Keratinocyte (primary cell): ENCODE data around the gene RBL1. TPM values are rescaled to one million over a fixed set of nuclear protein-coding genes. Genes with fewer than 3 reads are reported as not detected.

Experiments
- DNase-seq: peaks from one replicate; pipeline ENCODE4 v3.0.0-alpha.2; 2011; ENCODE audit warnings: low read depth, missing footprints, low spot score
- FAIRE-seq: peaks from 2 replicates; lab custom pipeline; 2011; peaks lifted over from hg19 to GRCh38; lab: Jason Lieb, UNC
- H2AFZ ChIP-seq: 2 replicates; pipeline ENCODE4 v1.6.0; 2012; ENCODE audit warnings: low read length, control low read depth, inconsistent platforms; ENCODE audit not compliant: control insufficient read depth
- H3K27ac ChIP-seq: 2 replicates; pipeline ENCODE4 v1.5.1; 2011; ENCODE audit warnings: low read length; ENCODE audit not compliant: control insufficient read depth, insufficient read depth
- H3K27me3 ChIP-seq: 3 replicates; pipeline ENCODE4 v1.6.0; 2011; ENCODE audit warnings: low read length; ENCODE audit not compliant: control insufficient read depth, insufficient read depth; ENCODE audit errors: extremely low read depth
- H3K36me3 ChIP-seq, 2 experiments: 2 replicates in 1 of 2; 3 replicates in 1 of 2; pipeline ENCODE4 v1.5.1; 2011; ENCODE audit warnings: low read length in 2 of 2, mild to moderate bottlenecking in 1 of 2; ENCODE audit not compliant: control insufficient read depth in 2 of 2, insufficient read depth in 2 of 2; ENCODE audit errors: extremely low read depth in 1 of 2
- H3K4me1 ChIP-seq: 3 replicates; pipeline ENCODE4 v1.5.1; 2011; ENCODE audit warnings: low read length; ENCODE audit not compliant: control insufficient read depth, insufficient read depth; ENCODE audit errors: extremely low read depth
- H3K4me2 ChIP-seq: 3 replicates; pipeline ENCODE4 v1.6.0; 2011; ENCODE audit warnings: low read depth, low read length; ENCODE audit not compliant: control insufficient read depth, insufficient read depth; ENCODE audit errors: extremely low read depth
- H3K4me3 ChIP-seq, 3 experiments: fragments of 200-600 bp in 1 of 3; sonication (generic) in 1 of 3; 2 replicates in 2 of 3; 3 replicates in 1 of 3; pipeline ENCODE4 v1.5.1; 2011 to 2016; ENCODE audit warnings: low read length in 3 of 3, mild to moderate bottlenecking in 3 of 3, control low read depth in 2 of 3, inconsistent platforms in 1 of 3, low read depth in 1 of 3, mixed read lengths in 1 of 3, mixed run types in 1 of 3, moderate library complexity in 1 of 3; ENCODE audit not compliant: control insufficient read depth in 2 of 3, insufficient read depth in 2 of 3; ENCODE audit errors: extremely low read depth in 1 of 3
- H3K79me2 ChIP-seq: 2 replicates; pipeline ENCODE4 v1.6.0; 2012; ENCODE audit warnings: low read length; ENCODE audit not compliant: control insufficient read depth, insufficient read depth
- H3K9ac ChIP-seq: 3 replicates; pipeline ENCODE4 v1.6.0; 2011; ENCODE audit warnings: low read length; ENCODE audit not compliant: control insufficient read depth, insufficient read depth; ENCODE audit errors: extremely low read depth
- H3K9me1 ChIP-seq: 3 replicates; pipeline ENCODE4 v1.6.0; 2011; ENCODE audit warnings: low read length; ENCODE audit not compliant: control insufficient read depth, insufficient read depth; ENCODE audit errors: extremely low read depth
- H3K9me3 ChIP-seq: 2 replicates; pipeline ENCODE4 v1.5.1; 2012; ENCODE audit warnings: low read depth, low read length; ENCODE audit not compliant: control insufficient read depth
- H4K20me1 ChIP-seq: 3 replicates; pipeline ENCODE4 v1.6.0; 2011; ENCODE audit warnings: low read length; ENCODE audit not compliant: control insufficient read depth, insufficient read depth; ENCODE audit errors: extremely low read depth
- EZH2 ChIP-seq: IDR thresholded peaks from one replicate; pipeline ENCODE4 v1.6.1; 2012; ENCODE audit warnings: inconsistent platforms, mild to moderate bottlenecking, low read length, moderate library complexity
- dilution Hi-C: fragments of 300-500 bp; cut with MboI; formaldehyde crosslinking; loops from one replicate; pipeline ENCODE4 v1.7.0; 2020; ENCODE audit warnings: low sequenced_read_pairs; ENCODE audit not compliant: extremely low pct_ligation_motif_present
- polyA plus RNA-seq, 5 experiments: library from polyadenylated mRNA; depleted of rRNA in 3 of 5; stranded (reverse) in 3 of 5; stranded (forward) in 1 of 5; unstranded in 1 of 5; fragments of >200 nt; gene quantifications; 1 replicate in 1 of 5; 2 replicates in 3 of 5; 3 replicates in 1 of 5; pipeline versions ENCODE4 v1.2.1 to v1.2.3, GENCODE V29; 2011 to 2012; ENCODE audit warnings: missing spikeins in 2 of 5, low read depth in 1 of 5, low replicate concordance in 1 of 5
- TF ChIP-seq, protein P1 (sequence below), 3 experiments: IDR thresholded peaks in 1 of 3; conservative IDR thresholded peaks in 1 of 3; optimal IDR thresholded peaks in 1 of 3; 2 replicates in 2 of 3; 3 replicates in 1 of 3; pipeline versions ENCODE3 to v1.5.1; 2011; ENCODE audit warnings: low read length in 3 of 3, mild to moderate bottlenecking in 3 of 3, moderate library complexity in 2 of 3, control low read depth in 1 of 3, inconsistent platforms in 1 of 3; ENCODE audit not compliant: insufficient read depth in 2 of 3; ENCODE audit errors: extremely low read depth in 1 of 3

RBL1 gene
- polyA plus RNA-seq, 1 donor (not counting 4 experiments of a cell fraction or from before 2014, with no cell fraction given): 4.5 TPM

GRCh38 chr20:37075932-37076685, 19.7 kb downstream of the RBL1 start:
- Histone ChIP-seq H3K4me3 (no peak overlapping the region), H3K27ac (no peak overlapping the region), H2AFZ (no peak overlapping the region), H3K36me3 (no peaks in the 10 kb centered on the region), H3K4me1 (peaks cover 6% of the 10 kb centered on the region), H3K4me2 (no peak overlapping the region), H3K27me3 (no peaks in the 10 kb centered on the region), H3K9me3 (no peaks in the 10 kb centered on the region), H4K20me1 (no peaks in the 10 kb centered on the region), H3K79me2 (peaks cover 10% of the 10 kb centered on the region), H3K9ac (no peak overlapping the region), H3K9me1 (no peaks in the 10 kb centered on the region)
- dilution Hi-C loops: no loop called here
- TF ChIP-seq EZH2: no peak
- TF ChIP-seq, protein P1, sequence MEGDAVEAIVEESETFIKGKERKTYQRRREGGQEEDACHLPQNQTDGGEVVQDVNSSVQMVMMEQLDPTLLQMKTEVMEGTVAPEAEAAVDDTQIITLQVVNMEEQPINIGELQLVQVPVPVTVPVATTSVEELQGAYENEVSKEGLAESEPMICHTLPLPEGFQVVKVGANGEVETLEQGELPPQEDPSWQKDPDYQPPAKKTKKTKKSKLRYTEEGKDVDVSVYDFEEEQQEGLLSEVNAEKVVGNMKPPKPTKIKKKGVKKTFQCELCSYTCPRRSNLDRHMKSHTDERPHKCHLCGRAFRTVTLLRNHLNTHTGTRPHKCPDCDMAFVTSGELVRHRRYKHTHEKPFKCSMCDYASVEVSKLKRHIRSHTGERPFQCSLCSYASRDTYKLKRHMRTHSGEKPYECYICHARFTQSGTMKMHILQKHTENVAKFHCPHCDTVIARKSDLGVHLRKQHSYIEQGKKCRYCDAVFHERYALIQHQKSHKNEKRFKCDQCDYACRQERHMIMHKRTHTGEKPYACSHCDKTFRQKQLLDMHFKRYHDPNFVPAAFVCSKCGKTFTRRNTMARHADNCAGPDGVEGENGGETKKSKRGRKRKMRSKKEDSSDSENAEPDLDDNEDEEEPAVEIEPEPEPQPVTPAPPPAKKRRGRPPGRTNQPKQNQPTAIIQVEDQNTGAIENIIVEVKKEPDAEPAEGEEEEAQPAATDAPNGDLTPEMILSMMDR (optimal IDR thresholded peaks at IDR 0.05 in 1 of 3, IDR thresholded peaks at IDR 0.05 in 1 of 3, conservative IDR thresholded peaks at IDR 0.05 in 1 of 3; ENCODE audit: extremely low read depth in 1 of 3, insufficient read depth in 2 of 3, low read length in 3 of 3): no peak
- no peak for FAIRE-seq
- DNase-seq: no peak

DNA sequence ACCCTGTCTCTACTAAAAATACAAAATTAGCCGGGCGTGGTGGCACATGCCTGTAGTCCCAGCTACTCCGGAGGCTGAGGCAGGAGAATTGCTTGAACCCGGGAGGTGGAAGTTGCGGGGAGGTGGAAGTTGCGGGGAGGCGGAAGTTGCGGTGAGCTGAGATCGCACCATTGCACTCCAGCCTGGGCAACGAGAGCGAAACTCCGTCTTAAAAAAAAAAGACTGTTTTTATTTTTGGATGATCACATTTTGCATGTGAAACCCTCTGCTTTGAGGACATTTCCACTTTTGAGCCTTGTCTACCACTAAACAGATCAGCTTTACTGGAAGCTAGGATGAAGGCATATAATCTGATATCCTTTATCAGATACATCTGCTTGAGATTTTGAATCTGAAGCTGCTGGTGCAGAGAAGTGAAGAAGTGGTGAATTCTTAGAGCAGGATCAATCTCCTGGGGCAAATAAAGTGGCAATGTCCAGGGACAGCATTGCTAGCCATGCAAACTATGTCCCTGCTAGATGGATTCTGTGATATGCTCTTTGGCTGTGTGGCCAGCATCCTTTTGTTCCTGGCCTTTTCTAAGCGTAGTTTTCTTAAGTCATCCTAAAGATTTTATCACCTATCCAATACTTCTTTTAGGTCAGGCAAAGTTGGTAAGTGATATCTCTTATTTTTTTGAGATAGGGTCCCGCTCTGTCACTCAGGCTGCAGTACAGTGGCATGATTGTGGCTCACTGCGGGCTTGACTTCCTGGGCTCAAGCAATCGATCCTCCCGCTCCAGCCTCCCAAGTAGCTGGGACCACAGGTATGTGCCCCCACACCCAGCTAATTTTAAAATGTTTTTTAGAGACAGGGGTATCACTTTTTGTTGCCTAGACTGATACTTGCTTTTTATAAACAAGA, 23.3 kb downstream of the RBL1 start:
- Histone ChIP-seq H3K79me2 (peaks cover 12% of the 10 kb centered on the region), H3K36me3 (no peaks in the 10 kb centered on the region), H3K27ac (peak overlapping the region; percentile 30), H3K27me3 (no peaks in the 10 kb centered on the region), H4K20me1 (no peaks in the 10 kb centered on the region), H3K9ac (no peak overlapping the region), H3K9me1 (no peaks in the 10 kb centered on the region), H3K9me3 (no peaks in the 10 kb centered on the region), H2AFZ (no peak overlapping the region), H3K4me3 (no peak overlapping the region), H3K4me1 (peaks cover 13% of the 10 kb centered on the region), H3K4me2 (no peak overlapping the region)
- dilution Hi-C loops: no loop called here
- TF ChIP-seq, protein P1 (optimal IDR thresholded peaks at IDR 0.05 in 1 of 3, IDR thresholded peaks at IDR 0.05 in 1 of 3, conservative IDR thresholded peaks at IDR 0.05 in 1 of 3; ENCODE audit: extremely low read depth in 1 of 3, insufficient read depth in 2 of 3, low read length in 3 of 3): no peak
- no peak for FAIRE-seq
- DNase-seq: no peak
